ENCODE data around the gene GALNT7. TPM values are rescaled to one million over a fixed set of nuclear protein-coding genes. Genes with fewer than 3 reads are reported as not detected.

The GALNT7 gene
- total and polyA plus RNA-seq, 2 donors (not counting 3 experiments of a cell fraction or from before 2014, with no cell fraction given): 19.6 to 54.6 TPM

DNA sequence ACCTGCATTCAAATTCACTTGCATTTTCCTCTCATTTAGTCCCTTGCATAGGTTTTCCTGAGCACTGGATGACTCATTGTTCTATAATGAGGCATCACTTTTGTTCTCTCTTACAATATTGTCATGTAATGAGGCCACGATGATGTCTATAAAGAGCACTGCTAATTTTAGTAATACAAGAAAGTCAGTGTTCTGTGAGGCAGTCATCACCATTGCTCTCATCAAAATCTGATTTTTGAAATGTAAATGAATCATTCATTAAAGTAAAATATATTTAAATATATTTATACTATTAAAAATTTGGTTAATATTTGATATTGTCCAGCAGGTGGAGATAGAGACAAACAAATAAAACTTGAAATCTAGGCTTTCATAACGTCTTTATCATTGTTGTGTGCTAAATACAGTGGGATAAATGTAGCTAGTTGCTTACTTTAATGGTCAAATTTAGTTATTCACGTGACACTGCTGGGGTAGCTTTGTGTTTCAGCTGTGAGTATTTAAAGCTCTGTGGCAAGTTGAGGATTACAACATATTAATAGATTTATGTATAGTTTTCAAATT lies 150.1 kb downstream of the GALNT7 start:
- dilution Hi-C loops (cut with MboI; ENCODE audit: extremely low pct_ligation_motif_present, low sequenced_read_pairs): no loop called here
- Histone ChIP-seq H3K9me3 (replicated peaks; ENCODE audit: control insufficient read depth, insufficient read depth, low read length) (no peaks in the 10 kb centered on the region), H3K27me3 (ENCODE audit: control insufficient read depth in 2 of 2, insufficient read depth in 2 of 2, low read length in 2 of 2) (no peaks in the 10 kb centered on the region), H3K9me1 (replicated peaks; ENCODE audit: control insufficient read depth, extremely low read depth, insufficient read depth, low read length) (no peaks in the 10 kb centered on the region), H3K27ac (ENCODE audit: insufficient read depth, low read depth, low read length) (peak overlapping the region; percentile 14), H3K9ac (replicated peaks; ENCODE audit: extremely low read depth, insufficient read depth, low read length) (peak overlapping the region; percentile 20), H3K4me2 (ENCODE audit: insufficient read depth, low read length) (peak overlapping the region; percentile 52), H3K4me3 (replicated peaks in 1 of 3; ENCODE audit: insufficient read depth in 1 of 3, low read depth in 1 of 3, low read length in 3 of 3) (no peak overlapping the region), H3K4me1 (ENCODE audit: control insufficient read depth, extremely low read depth, insufficient read depth, low read length) (peaks cover 8% of the 10 kb centered on the region), H4K20me1 (replicated peaks; ENCODE audit: control insufficient read depth, extremely low read depth, insufficient read depth, low read length) (no peaks in the 10 kb centered on the region), H2AFZ (ENCODE audit: low read depth, low read length) (no peak overlapping the region), H3K79me2 (ENCODE audit: control insufficient read depth, insufficient read depth, low read length) (no peaks in the 10 kb centered on the region), H3K36me3 (ENCODE audit: control insufficient read depth in 2 of 2, extremely low read depth in 1 of 2, insufficient read depth in 2 of 2, low read length in 2 of 2) (no peaks in the 10 kb centered on the region)
- FAIRE-seq (peak; percentile 87), DNase-seq (ENCODE audit: low read depth, low spot score) (peak; percentile 67)
- POLR2A ChIA-PET: interaction anchor here (1.0 to 1.8 kb wide), 2 partner anchors 16 to 102 kb away, joined by 3 to 5 read pairs; partner anchors contain the start of gene HMGB2
- no TSS peak for BruUV-seq (replicated peaks)
- intact Hi-C loops (cut with micrococcal nuclease): loop anchor here (1.0 to 2.0 kb wide), 7 partner anchors 16 to 838 kb away; partner anchors contain the start of genes HMGB2 and SAP30
- CTCF ChIA-PET: interaction anchor here (0.5 to 7.5 kb wide), 49 partner anchors 8 to 1000 kb away, joined by 3 to 214 read pairs (median 4); partner anchors contain the start of genes HAND2, HMGB2 and SAP30
- TF ChIP-seq POLR2A (IDR thresholded peaks at IDR 0.05; ENCODE audit: low read depth, low read length) (no peak), FOS (IDR thresholded peaks at IDR 0.05; ENCODE audit: borderline replicate concordance, insufficient read depth, low read length) (peak; percentile 89), MYC (IDR thresholded peaks at IDR 0.05; ENCODE audit: low read depth, low read length) (no peak), EZH2 (IDR thresholded peaks at IDR 0.05; ENCODE audit: borderline replicate concordance, low read depth, low read length, severe bottlenecking) (no peak), JUN (IDR thresholded peaks at IDR 0.05; ENCODE audit: borderline replicate concordance, insufficient read depth, insufficient read length, low read depth) (peak; percentile 87)
- TF ChIP-seq, protein P1, sequence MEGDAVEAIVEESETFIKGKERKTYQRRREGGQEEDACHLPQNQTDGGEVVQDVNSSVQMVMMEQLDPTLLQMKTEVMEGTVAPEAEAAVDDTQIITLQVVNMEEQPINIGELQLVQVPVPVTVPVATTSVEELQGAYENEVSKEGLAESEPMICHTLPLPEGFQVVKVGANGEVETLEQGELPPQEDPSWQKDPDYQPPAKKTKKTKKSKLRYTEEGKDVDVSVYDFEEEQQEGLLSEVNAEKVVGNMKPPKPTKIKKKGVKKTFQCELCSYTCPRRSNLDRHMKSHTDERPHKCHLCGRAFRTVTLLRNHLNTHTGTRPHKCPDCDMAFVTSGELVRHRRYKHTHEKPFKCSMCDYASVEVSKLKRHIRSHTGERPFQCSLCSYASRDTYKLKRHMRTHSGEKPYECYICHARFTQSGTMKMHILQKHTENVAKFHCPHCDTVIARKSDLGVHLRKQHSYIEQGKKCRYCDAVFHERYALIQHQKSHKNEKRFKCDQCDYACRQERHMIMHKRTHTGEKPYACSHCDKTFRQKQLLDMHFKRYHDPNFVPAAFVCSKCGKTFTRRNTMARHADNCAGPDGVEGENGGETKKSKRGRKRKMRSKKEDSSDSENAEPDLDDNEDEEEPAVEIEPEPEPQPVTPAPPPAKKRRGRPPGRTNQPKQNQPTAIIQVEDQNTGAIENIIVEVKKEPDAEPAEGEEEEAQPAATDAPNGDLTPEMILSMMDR (IDR thresholded peaks at IDR 0.05; ENCODE audit: extremely low read depth in 1 of 2, insufficient read depth in 1 of 2, low read depth in 1 of 2, low read length in 2 of 2): peak in 1 of 2 donors; percentile 10

Data from endothelial cell of umbilical vein (primary cell).